Measurements from ENCODE around the gene DENND11.

GRCh38 chr7:141713890-141714289 lies 11.9 kb upstream of the DENND11 start:
- TF ChIP-seq CTCF (IDR thresholded peaks at IDR 0.05) (no peak), EZH2 (IDR thresholded peaks at IDR 0.05; ENCODE audit: borderline replicate concordance, insufficient read depth, low read depth, low read length, poor library complexity, severe bottlenecking) (no peak)
